GM23248 (cell line): ENCODE measurements around the gene HAND2. TPM values are rescaled to one million over a fixed set of nuclear protein-coding genes. Genes with fewer than 3 reads are reported as not detected.
A peak's percentile ranks its signal among the peaks of the same experiment; 100 is the strongest.

Source experiments
- DNase-seq: peaks from one replicate; pipeline ENCODE4 v3.0.0-alpha.2; 2015
- H2AFZ ChIP-seq: fragments of 200-600 bp; sonication (generic); 2 replicates; pipeline ENCODE4 v1.6.1; 2016; ENCODE audit warnings: antibody characterized with exemption
- H3F3A ChIP-seq: fragments of 200-600 bp; sonication (generic); 2 replicates; pipeline ENCODE4 v1.6.1; 2016; ENCODE audit warnings: mild to moderate bottlenecking, antibody characterized with exemption, mixed run types; ENCODE audit not compliant: insufficient read depth
- H3K27ac ChIP-seq: fragments of 200-600 bp; sonication (generic); 2 replicates; pipeline ENCODE4 v1.5.1; 2016; ENCODE audit warnings: mild to moderate bottlenecking
- H3K27me3 ChIP-seq: fragments of 200-600 bp; sonication (generic); replicated peaks from 2 replicates; pipeline ENCODE4 v1.6.1; 2016; ENCODE audit warnings: mild to moderate bottlenecking; ENCODE audit not compliant: insufficient read depth
- H3K36me3 ChIP-seq: fragments of 200-600 bp; sonication (generic); 2 replicates; pipeline ENCODE4 v1.6.1; 2016; ENCODE audit warnings: low read depth, mild to moderate bottlenecking
- H3K4me1 ChIP-seq: fragments of 200-600 bp; sonication (generic); 2 replicates; pipeline ENCODE4 v1.6.1; 2016; ENCODE audit warnings: mild to moderate bottlenecking; ENCODE audit not compliant: insufficient read depth
- H3K4me2 ChIP-seq: fragments of 200-600 bp; sonication (generic); one replicate; pipeline ENCODE4 v1.6.1; 2016; ENCODE audit warnings: mild to moderate bottlenecking; ENCODE audit not compliant: unreplicated experiment
- H3K4me3 ChIP-seq: fragments of 200-600 bp; sonication (generic); 2 replicates; pipeline ENCODE4 v1.5.1; 2016; ENCODE audit warnings: mild to moderate bottlenecking
- H3K79me2 ChIP-seq: fragments of 200-600 bp; sonication (generic); 2 replicates; pipeline ENCODE4 v1.6.1; 2016; ENCODE audit warnings: mild to moderate bottlenecking; ENCODE audit not compliant: insufficient read depth
- H3K9ac ChIP-seq: fragments of 200-600 bp; sonication (generic); 2 replicates; pipeline ENCODE4 v1.6.1; 2016; ENCODE audit warnings: mild to moderate bottlenecking
- H3K9me2 ChIP-seq: fragments of 200-600 bp; sonication (generic); 2 replicates; pipeline ENCODE4 v1.6.1; 2016; ENCODE audit warnings: mixed run types, mild to moderate bottlenecking, moderate library complexity; ENCODE audit not compliant: insufficient read depth
- H3K9me3 ChIP-seq: fragments of 200-600 bp; sonication (generic); one replicate; pipeline ENCODE4 v1.6.1; 2017; ENCODE audit warnings: low read depth
- H4K20me1 ChIP-seq: fragments of 200-600 bp; sonication (generic); 2 replicates; pipeline ENCODE4 v1.6.0; 2016; ENCODE audit not compliant: insufficient read depth
- EZH2 ChIP-seq: fragments of 200-600 bp; sonication (generic); IDR thresholded peaks from 2 replicates; pipeline ENCODE4 v1.6.1; 2018; ENCODE audit warnings: antibody characterized with exemption, mild to moderate bottlenecking; ENCODE audit not compliant: insufficient read depth, poor library complexity, severe bottlenecking
- EZH2phosphoT487 ChIP-seq: fragments of 200-600 bp; sonication (generic); IDR thresholded peaks from 2 replicates; pipeline ENCODE4 v1.6.1; 2018; ENCODE audit warnings: antibody characterized with exemption, moderate library complexity, mild to moderate bottlenecking, low read depth; ENCODE audit not compliant: insufficient read depth
- WGBS, 2 experiments: methylation state at CpG; one replicate each; pipeline ENCODE4 v1.1.6; 2015 to 2017; ENCODE audit warnings: low lambda C conversion rate in 2 of 2, low coverage in 1 of 2; ENCODE audit errors: missing lambda C conversion rate in 2 of 2; 5-methylcytosine and 5-hydroxymethylcytosine counted together
- in situ Hi-C: fragments of 300-500 bp; cut with MboI; formaldehyde crosslinking; loops from 2 replicates; pipeline ENCODE4 v1.15.0; 2020
- polyA plus RNA-seq: library from polyadenylated mRNA; unstranded; fragments of >200 nt; fragmentation: Nextera tagmentation; extraction: Ambion mirVana; gene quantifications from 2 replicates; pipeline ENCODE4 v1.2.1, GENCODE V29; 2016
- total RNA-seq: library from RNA; depleted of rRNA; stranded (reverse); fragments of >200 nt; shearing (Covaris generic); gene quantifications from 2 replicates; pipeline ENCODE4 v1.2.3, GENCODE V29; 2014; rRNA removed

The HAND2 gene
- total and polyA plus RNA-seq, 2 experiments from 2014 or later, result 11.2 to 19.3 TPM

DNA sequence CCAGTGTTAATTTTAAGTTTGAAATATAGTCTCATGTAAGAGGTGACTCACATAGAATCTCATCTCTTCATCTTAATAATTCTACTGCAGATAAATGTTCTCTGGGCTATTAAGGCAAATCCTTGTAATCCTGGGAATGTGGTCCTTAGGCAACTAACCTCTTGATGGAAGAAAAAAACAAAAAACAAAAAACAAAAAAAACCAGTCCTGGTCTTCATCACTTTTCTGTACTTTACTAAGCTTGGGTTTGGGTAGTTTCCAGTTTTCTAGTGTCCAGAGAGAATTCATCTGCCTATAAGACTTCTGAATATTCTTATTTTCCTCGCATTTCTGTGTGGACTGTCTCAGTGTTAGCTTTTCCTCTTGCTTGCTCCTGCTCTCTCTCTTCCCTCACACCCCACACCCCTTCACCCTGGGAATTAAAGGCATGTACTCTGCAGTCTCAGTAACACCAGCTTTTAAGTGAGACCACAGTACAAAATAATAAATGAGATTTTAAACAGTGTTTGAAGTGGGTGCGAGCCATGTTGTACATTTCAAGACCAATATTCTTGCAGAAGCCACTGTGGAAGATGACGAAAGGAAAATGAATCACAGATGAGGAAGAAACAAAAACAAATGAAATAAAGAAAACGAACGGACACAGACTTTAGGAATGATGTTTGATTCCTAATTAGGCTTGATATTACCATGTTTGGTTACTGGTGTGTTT, 51.7 kb downstream of the HAND2 start:
- Histone ChIP-seq H3K27me3 (no peaks in the 10 kb centered on the region), H3K4me3 (peak overlapping the region; percentile 5; the same call in 1 of the 2 replicates), H3F3A (peaks cover 14% of the 10 kb centered on the region; the same call in 1 of the 2 replicates), H3K4me2 (peak overlapping the region; percentile 20), H4K20me1 (no peaks in the 10 kb centered on the region), H3K36me3 (no peaks in the 10 kb centered on the region), H3K79me2 (no peaks in the 10 kb centered on the region), H3K9me3 (no peaks in the 10 kb centered on the region), H3K27ac (no peak overlapping the region), H3K9me2 (no peaks in the 10 kb centered on the region), H3K4me1 (peaks cover 13% of the 10 kb centered on the region; the same call in 1 of the 2 replicates), H3K9ac (no peak overlapping the region), H2AFZ (peak overlapping the region; percentile 46)
- in situ Hi-C loops, result no loop called here
- WGBS, 2 experiments, result 11 to 15% methylated on average over 5 of the region's 5 CpGs
- no peak for TF ChIP-seq EZH2phosphoT487
- TF ChIP-seq EZH2, result no peak
- DNase-seq, result peak; percentile 56

DNA sequence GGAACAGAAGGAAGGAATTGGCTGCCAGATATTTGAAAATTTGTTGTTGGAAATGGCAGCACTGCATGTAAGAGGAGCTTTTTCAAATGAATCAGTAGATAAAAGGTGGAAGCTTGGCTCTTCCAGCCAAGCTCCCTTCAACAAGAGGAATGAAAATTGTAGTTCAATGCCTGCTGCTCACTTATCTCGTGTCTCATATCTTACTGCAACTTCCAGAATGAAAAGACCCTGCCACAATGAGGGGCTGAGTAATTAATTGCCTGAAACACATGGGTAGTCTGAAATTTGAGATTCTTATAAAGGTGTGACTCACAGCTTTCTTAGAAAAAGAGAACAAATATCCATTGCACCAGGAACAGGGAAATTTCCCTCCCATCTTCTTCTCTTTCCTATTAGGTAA, 53.0 kb downstream of the HAND2 start:
- in situ Hi-C loops, result no loop called here
- Histone ChIP-seq H3K9me2 (no peaks in the 10 kb centered on the region), H3K9me3 (no peaks in the 10 kb centered on the region), H2AFZ (no peak overlapping the region), H3K36me3 (no peaks in the 10 kb centered on the region), H3K27me3 (no peaks in the 10 kb centered on the region), H4K20me1 (no peaks in the 10 kb centered on the region), H3K79me2 (no peaks in the 10 kb centered on the region), H3K4me2 (no peak overlapping the region), H3K9ac (no peak overlapping the region), H3K4me1 (peaks cover 13% of the 10 kb centered on the region; the same call in 1 of the 2 replicates), H3K4me3 (no peak overlapping the region), H3K27ac (no peak overlapping the region), H3F3A (peaks cover 14% of the 10 kb centered on the region; the same call in 1 of the 2 replicates)
- TF ChIP-seq EZH2phosphoT487 (no peak), EZH2 (no peak)
- 93 to 100% methylated on average over 1 of the region's 1 CpG for WGBS, 2 experiments
- no peak for DNase-seq

Other genes with a start within 250 kb of the HAND2 start
- gene HMGB2, start 195.9 kb downstream of the HAND2 start, total RNA-seq, result 23.8 and 31.1 TPM in 2 replicates
- gene HMGB2, start 195.9 kb downstream of the HAND2 start, polyA plus RNA-seq, result 91.6 and 92.0 TPM in 2 replicates
- 4.4 and 5.3 TPM in 2 replicates for gene SAP30, start 159.3 kb downstream of the HAND2 start, total RNA-seq
- gene SAP30, start 159.3 kb downstream of the HAND2 start, polyA plus RNA-seq, result 6.1 and 9.8 TPM in 2 replicates
- gene SCRG1, start 131.1 kb downstream of the HAND2 start, total RNA-seq, result under 0.01 TPM in 1 of 2 replicates, not detected in the other
- gene SCRG1, start 131.1 kb downstream of the HAND2 start, polyA plus RNA-seq, result 0.16 and 0.43 TPM in 2 replicates